Transverse colon (tissue), 3 donors: ENCODE results near the gene GABRB2.

ENCODE experiments used
- CTCF ChIP-seq, 5 experiments: fragments of 200-600 bp in 3 of 5; fragments of 450-650 bp in 2 of 5; sonication (generic) in 3 of 5; IDR thresholded peaks; 1 replicate in 2 of 5; 2 replicates in 3 of 5; pipeline ENCODE4 v1.5.1; 2016 to 2017; ENCODE audit warnings: antibody characterized with exemption in 5 of 5, inconsistent platforms in 3 of 5, mild to moderate bottlenecking in 2 of 5, moderate library complexity in 1 of 5
- EP300 ChIP-seq: sonication (generic); formaldehyde crosslinking; IDR thresholded peaks from one replicate; pipeline ENCODE4 v1.6.1; 2017; ENCODE audit warnings: antibody characterized with exemption, low read depth

- TF ChIP-seq CTCF (IDR thresholded peaks at IDR 0.05) (no peak), EP300 (no peak)
These were observed 234.6 kb downstream of the GABRB2 start for GRCh38 chr5:161311965-161312364.
